ENCODE data around the gene TNS2.
"Not testable (repeated sequence)": the region's sequence is repeated elsewhere in the genome, so short reads cannot be mapped to it uniquely, and the experiment has no call there.

GRCh38 chr12:53094796-53095595 is 45.1 kb downstream of the TNS2 start:
- TF ChIP-seq CTCF, POLR2A, EP300, POLR2AphosphoS5 (IDR thresholded peaks at IDR 0.05): not testable (repeated sequence)
